Hepatocyte (in vitro differentiated cells): Measurements from ENCODE around the gene ZMYND10.

ENCODE experiments used
- CTCF ChIP-seq: fragments of 200-600 bp; sonication (generic); IDR thresholded peaks from 2 replicates; pipeline ENCODE4 v1.5.1; 2016; ENCODE audit warnings: antibody characterized with exemption, mild to moderate bottlenecking; ENCODE audit not compliant: poor library complexity
- EZH2 ChIP-seq: fragments of 200-600 bp; sonication (generic); IDR thresholded peaks from 2 replicates; pipeline ENCODE4 v1.6.1; 2016; ENCODE audit warnings: antibody characterized with exemption, mild to moderate bottlenecking, borderline replicate concordance

- TF ChIP-seq CTCF (no peak), EZH2 (no peak)
Measured at GRCh38 chr3:50297896-50298725, 47.4 kb downstream of the ZMYND10 start.
